GM13976 (cell line): ENCODE measurements around the gene ZNF665.
"Not testable (repeated sequence)": the region's sequence is repeated elsewhere in the genome, so short reads cannot be mapped to it uniquely, and the experiment has no call there.

Source experiments
- DNase-seq: peaks from one replicate; pipeline ENCODE4 v3.0.0; 2012; ENCODE audit warnings: low spot score
- CTCF ChIP-seq: IDR thresholded peaks from 2 replicates; pipeline ENCODE4 v1.5.1; 2012; ENCODE audit warnings: borderline replicate concordance, mild to moderate bottlenecking; ENCODE audit not compliant: insufficient read depth; ENCODE audit errors: extremely low read depth, missing control alignments, control extremely low read depth
- in situ Hi-C: fragments of 300-500 bp; cut with MboI; formaldehyde crosslinking; loops from one replicate; pipeline ENCODE4 v1.12.0; 2022; ENCODE audit warnings: low sequenced_read_pairs, mixed read lengths, inconsistent platforms; ENCODE audit not compliant: unreplicated experiment

The ZNF665 gene

GRCh38 chr19:53131727-53132126 is 61.4 kb downstream of the ZNF665 start:
- no peak for TF ChIP-seq CTCF
- DNase-seq = no peak
- in situ Hi-C loops = no loop called here

DNA sequence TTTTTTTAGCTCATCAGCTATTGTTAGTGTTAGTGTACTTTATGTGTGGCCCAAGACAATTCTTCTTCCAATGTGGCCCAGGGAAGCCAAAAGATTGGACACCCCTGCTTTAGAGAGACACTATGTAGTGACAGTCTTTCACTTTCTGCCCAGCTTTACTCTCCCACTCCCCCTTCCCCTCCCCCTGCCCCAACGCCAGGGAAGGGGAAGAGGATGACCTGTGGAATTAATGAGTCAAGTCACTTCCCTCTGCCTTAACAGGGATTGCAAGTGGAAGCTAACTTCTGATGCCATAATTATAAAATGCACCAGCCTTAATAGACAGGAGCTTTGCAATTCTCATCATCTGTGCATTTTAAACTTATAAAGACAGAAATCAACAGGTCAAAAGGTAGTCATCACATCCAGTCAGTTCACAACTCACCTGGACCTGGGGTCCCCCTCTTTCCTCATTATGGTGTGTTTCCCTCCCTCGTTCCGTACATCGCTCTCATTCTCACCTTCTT is 62.0 kb downstream of the ZNF665 start:
- no peak for DNase-seq
- in situ Hi-C loops = no loop called here
- no peak for TF ChIP-seq CTCF

- no peak for TF ChIP-seq CTCF
- no peak for DNase-seq
- in situ Hi-C loops = no loop called here
Measured at GRCh38 chr19:53130506-53130905, 62.7 kb downstream of the ZNF665 start.

- in situ Hi-C loops, DNase-seq: not testable (repeated sequence)
Measured at GRCh38 chr19:53126733-53127526, 66.2 kb downstream of the ZNF665 start.

GRCh38 chr19:53123400-53123799 is 69.8 kb downstream of the ZNF665 start:
- no peak for DNase-seq
- TF ChIP-seq CTCF = no peak
- in situ Hi-C loops = no loop called here
